K562 (cell line): ENCODE data around the gene PLAAT3. TPM values are rescaled to one million over a fixed set of nuclear protein-coding genes. Genes with fewer than 3 reads are reported as not detected.

Experiments
- C11orf30 ChIP-seq: fragments of 450-650 bp; IDR thresholded peaks from 2 replicates; pipeline ENCODE4 v1.6.1; 2016; ENCODE audit warnings: low read depth, mild to moderate bottlenecking
- CEBPG ChIP-seq, 3 experiments: fragments of 200-800 bp in 1 of 3; sonication (Bioruptor generic) in 1 of 3; sonication (generic) in 1 of 3; formaldehyde crosslinking in 1 of 3; IDR thresholded peaks in 2 of 3; conservative IDR thresholded peaks in 1 of 3; 2 replicates each; pipeline versions ENCODE4 v1.6.1 to v1.8.0; 2016 to 2022; ENCODE audit warnings: missing compliant biosample characterization in 2 of 3, missing genetic modification characterization in 2 of 3, mild to moderate bottlenecking in 1 of 3, missing genetic modification reagents in 1 of 3
- DIDO1 ChIP-seq: fragments of 450-650 bp; IDR thresholded peaks from 2 replicates; pipeline ENCODE4 v1.6.1; 2016; ENCODE audit warnings: low read depth, missing biosample characterization, missing genetic modification characterization
- DNMT1 ChIP-seq: fragments of 450-650 bp; IDR thresholded peaks from 2 replicates; pipeline ENCODE4 v1.6.1; 2016; ENCODE audit warnings: antibody characterized with exemption, mild to moderate bottlenecking
- ETV1 ChIP-seq: fragments of 450-650 bp; conservative IDR thresholded peaks from 2 replicates; pipeline ENCODE4 v1.6.1; 2016; ENCODE audit warnings: missing genetic modification characterization, control low read depth, low read depth, missing compliant biosample characterization
- HCFC1 ChIP-seq: IDR thresholded peaks from 2 replicates; pipeline ENCODE4 v1.6.1; 2012; ENCODE audit warnings: low read depth, low read length, improper control_type of control experiment
- KDM2B ChIP-seq: fragments of 250-450 bp; sonication (Bioruptor Pico); IDR thresholded peaks from 2 replicates; pipeline ENCODE4 v1.8.0; 2021; ENCODE audit warnings: mild to moderate bottlenecking, moderate library complexity
- KLF10 ChIP-seq: fragments of 250-450 bp; sonication (Bioruptor Pico); IDR thresholded peaks from 2 replicates; pipeline ENCODE4 v1.6.1; 2021; ENCODE audit warnings: matching md5 sums
- MED1 ChIP-seq: sonication (generic); formaldehyde crosslinking; IDR thresholded peaks from 2 replicates; pipeline ENCODE4 v1.8.1; 2023; ENCODE audit warnings: missing genetic modification reagents, borderline replicate concordance
- NRF1 ChIP-seq, 2 experiments: fragments of 450-650 bp; IDR thresholded peaks in 1 of 2; conservative IDR thresholded peaks in 1 of 2; 2 replicates each; pipeline ENCODE4 v1.6.1; 2014; ENCODE audit warnings: mild to moderate bottlenecking in 2 of 2
- POLR2B ChIP-seq: fragments of 450-650 bp; IDR thresholded peaks from 2 replicates; pipeline ENCODE4 v1.6.1; 2018; ENCODE audit warnings: low read depth; ENCODE audit not compliant: partially characterized antibody
- RBFOX2 ChIP-seq: fragments of 200-400 bp; formaldehyde crosslinking; IDR thresholded peaks from 2 replicates; pipeline ENCODE4 v1.6.1; 2017; ENCODE audit warnings: low read depth, mild to moderate bottlenecking, low read length, moderate library complexity
- SNAPC5 ChIP-seq: fragments of 250-450 bp; sonication (Bioruptor Pico); IDR thresholded peaks from 2 replicates; pipeline ENCODE4 v1.8.0; 2021; ENCODE audit warnings: moderate library complexity, mild to moderate bottlenecking, inconsistent platforms
- TFAP4 ChIP-seq: sonication (generic); formaldehyde crosslinking; IDR thresholded peaks from 2 replicates; pipeline ENCODE4 v1.8.0; 2022; ENCODE audit warnings: missing genetic modification reagents, mild to moderate bottlenecking, moderate library complexity, borderline replicate concordance
- WHSC1 ChIP-seq: IDR thresholded peaks from one replicate; pipeline ENCODE4 v1.6.1; 2012; ENCODE audit warnings: low read length, control low read depth, inconsistent platforms
- ZBTB26 ChIP-seq: fragments of 450-650 bp; formaldehyde crosslinking; IDR thresholded peaks from 2 replicates; pipeline ENCODE4 v1.4.0; 2022; ENCODE audit warnings: missing genetic modification characterization
- ZBTB5 ChIP-seq: fragments of 450-650 bp; IDR thresholded peaks from 2 replicates; pipeline ENCODE4 v1.6.1; 2017; ENCODE audit warnings: antibody characterized with exemption
- ZNF41 ChIP-seq: fragments of 250-450 bp; sonication (Bioruptor Pico); conservative IDR thresholded peaks from 2 replicates; pipeline ENCODE4 v1.4.0; 2020; ENCODE audit warnings: mild to moderate bottlenecking
- ZSCAN29 ChIP-seq: fragments of 450-650 bp; IDR thresholded peaks from 2 replicates; pipeline ENCODE4 v1.6.1; 2017
- polyA plus RNA-seq, 8 experiments: library from polyadenylated mRNA; depleted of rRNA in 4 of 8; stranded (reverse) in 5 of 8; unstranded in 3 of 8; fragments of >200 nt; fragmentation: Nextera tagmentation in 2 of 8; fragmentation: Illumina TruSeq in 1 of 8; extraction: Ambion mirVana in 2 of 8; extraction: Trizol in 1 of 8; gene quantifications; 2 replicates each; pipeline versions ENCODE4 v1.2.1 to v1.2.3, GENCODE V29; 2011 to 2014; ENCODE audit warnings: inconsistent platforms in 1 of 8, missing spikeins in 1 of 8
- total RNA-seq, 7 experiments: library from RNA; depleted of rRNA in 6 of 7; stranded (reverse); fragments of >200 nt in 6 of 7; fragmentation: Illumina TruSeq in 2 of 7; extraction: Trizol in 2 of 7; gene quantifications; 2 replicates each; pipeline versions ENCODE4 v1.2.1 to v1.2.3, GENCODE V29; 2011 to 2021; ENCODE audit warnings: low replicate concordance in 1 of 7
- TF ChIP-seq, protein P1 (sequence below), 2 experiments: IDR thresholded peaks in 1 of 2; conservative IDR thresholded peaks in 1 of 2; 2 replicates each; pipeline ENCODE4 v1.6.1; 2016; ENCODE audit warnings: low read depth in 2 of 2, mild to moderate bottlenecking in 1 of 2, missing compliant biosample characterization in 1 of 2, missing genetic modification characterization in 1 of 2, moderate library complexity in 1 of 2

Gene PLAAT3
- total and polyA plus RNA-seq, 9 of the 15 experiments (the other 6 are each of a cell fraction or from before 2014, with no cell fraction given) = 0.80 to 2.7 (median 1.4) TPM

DNA sequence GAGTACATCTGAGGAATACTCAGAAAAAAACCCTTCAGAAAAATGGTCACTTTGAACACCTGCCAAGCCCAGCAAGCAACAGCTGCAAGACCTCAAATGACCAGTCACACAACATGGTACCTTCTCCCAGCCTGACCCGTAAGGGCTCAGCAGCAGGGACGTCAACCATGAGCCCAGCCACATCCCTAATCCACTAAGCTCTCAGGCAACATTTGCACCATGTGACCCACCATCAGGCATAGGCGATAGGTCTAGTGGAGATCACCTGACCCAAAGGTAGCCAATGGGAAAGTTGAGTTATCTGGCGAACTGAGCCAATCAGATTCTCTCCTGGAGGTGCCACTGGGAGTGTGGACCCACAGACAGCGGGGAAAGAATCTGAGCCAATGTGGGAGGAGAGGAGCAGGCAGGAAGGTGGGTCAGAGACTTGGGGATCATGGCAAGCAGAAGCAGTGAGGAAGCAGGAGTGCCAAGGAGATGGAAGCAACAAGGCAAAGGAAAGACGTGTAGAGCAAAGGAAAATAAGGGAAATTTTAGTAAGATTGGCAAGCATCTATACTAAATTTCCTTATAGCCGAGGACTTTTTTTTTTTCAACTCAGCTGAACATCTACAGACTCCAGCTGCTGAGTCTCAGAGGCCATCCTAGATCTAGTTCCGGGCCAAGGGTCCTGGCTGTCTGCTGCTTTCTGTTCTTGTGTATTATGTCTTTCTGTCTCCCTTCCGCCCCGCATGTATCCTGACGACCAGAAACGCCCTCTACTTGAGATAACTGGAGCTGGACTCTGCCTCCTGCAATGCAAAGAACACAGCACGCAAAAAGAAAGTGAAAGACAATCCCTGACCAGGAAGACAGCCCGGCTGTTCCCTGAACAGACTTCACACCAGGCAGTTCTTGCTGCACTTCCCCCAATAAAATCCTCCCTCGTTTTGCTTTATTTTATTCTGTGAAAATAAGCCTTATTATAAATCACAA, 40.1 kb downstream of the PLAAT3 start (continued):
- TF ChIP-seq ZBTB5 (no peak), POLR2B (no peak), WHSC1 (no peak), C11orf30 (no peak), ZBTB26 (CRISPR knock-in tag) (no peak), NRF1 (conservative IDR thresholded peaks at IDR 0.05 in 1 of 2, IDR thresholded peaks at IDR 0.05 in 1 of 2) (no peak), ZNF41 (CRISPR knock-in tag) (no peak), MED1 (no peak), TFAP4 (peak; percentile 46; the same call in 1 of the 2 replicates), HCFC1 (peak; percentile 80), DIDO1 (no peak), RBFOX2 (peak; percentile 35; the same call in 1 of the 2 replicates), KLF10 (CRISPR knock-in tag) (no peak), KDM2B (CRISPR knock-in tag) (no peak), SNAPC5 (no peak), DNMT1 (no peak), ETV1 (tag) (peak; percentile 84), ZSCAN29 (no peak), CEBPG (CRISPR knock-in tag; IDR thresholded peaks at IDR 0.05) (no peak), CEBPG (tag; conservative IDR thresholded peaks at IDR 0.05 in 1 of 2, IDR thresholded peaks at IDR 0.05 in 1 of 2) (0 out of 4 replicates have a peak, but pooled peaks of 1 of the 2 experiments have one; percentile 18)
- TF ChIP-seq, protein P1, sequence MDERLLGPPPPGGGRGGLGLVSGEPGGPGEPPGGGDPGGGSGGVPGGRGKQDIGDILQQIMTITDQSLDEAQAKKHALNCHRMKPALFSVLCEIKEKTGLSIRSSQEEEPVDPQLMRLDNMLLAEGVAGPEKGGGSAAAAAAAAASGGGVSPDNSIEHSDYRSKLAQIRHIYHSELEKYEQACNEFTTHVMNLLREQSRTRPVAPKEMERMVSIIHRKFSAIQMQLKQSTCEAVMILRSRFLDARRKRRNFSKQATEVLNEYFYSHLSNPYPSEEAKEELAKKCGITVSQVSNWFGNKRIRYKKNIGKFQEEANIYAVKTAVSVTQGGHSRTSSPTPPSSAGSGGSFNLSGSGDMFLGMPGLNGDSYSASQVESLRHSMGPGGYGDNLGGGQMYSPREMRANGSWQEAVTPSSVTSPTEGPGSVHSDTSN (CRISPR knock-in tag; IDR thresholded peaks at IDR 0.05; ENCODE audit: low read depth) = no peak
- TF ChIP-seq, protein P1 (tag; conservative IDR thresholded peaks at IDR 0.05; ENCODE audit: low read depth) = no peak
